Suprapubic skin (tissue), 3 donors: ENCODE data around the gene TMEM106C.

Source experiments
- CTCF ChIP-seq, 2 donors: fragments of 200-600 bp in 1 of 2; fragments of 450-650 bp in 1 of 2; sonication (generic) in 1 of 2; IDR thresholded peaks; one replicate each; pipeline ENCODE4 v1.5.1; 2016 to 2019; ENCODE audit warnings: antibody characterized with exemption in 2 of 2, mild to moderate bottlenecking in 1 of 2, moderate library complexity in 1 of 2
- POLR2A ChIP-seq, 2 donors: fragments of 450-650 bp; IDR thresholded peaks; one replicate each; pipeline ENCODE4 v1.6.1; 2017; ENCODE audit warnings: antibody characterized with exemption in 2 of 2, mild to moderate bottlenecking in 2 of 2, moderate library complexity in 2 of 2

GRCh38 chr12:48004053-48004941 is 40.9 kb downstream of the TMEM106C start, which contains the start of gene COL2A1:
- TF ChIP-seq POLR2A (IDR thresholded peaks at IDR 0.05) (no peak), CTCF (IDR thresholded peaks at IDR 0.05) (no peak)
